Ectodermal cell (in vitro differentiated cells): ENCODE results near the gene DHX8.

Source experiments
- H3K27ac ChIP-seq: 2 replicates; pipeline ENCODE4 v1.7.0; 2013; ENCODE audit warnings: mild to moderate bottlenecking, low read depth, low read length; ENCODE audit not compliant: insufficient read depth, poor library complexity, severe bottlenecking
- H3K27me3 ChIP-seq: 2 replicates; pipeline ENCODE4 v1.7.0; 2013; ENCODE audit warnings: mild to moderate bottlenecking, low read length; ENCODE audit not compliant: insufficient read depth, control insufficient read depth, poor library complexity, severe bottlenecking
- H3K36me3 ChIP-seq: one replicate; pipeline ENCODE4 v1.7.0; 2013; ENCODE audit warnings: low read length; ENCODE audit not compliant: control insufficient read depth, insufficient read depth
- H3K4me1 ChIP-seq: one replicate; pipeline ENCODE4 v1.7.0; 2013; ENCODE audit warnings: low read length; ENCODE audit not compliant: control insufficient read depth, insufficient read depth
- H3K4me3 ChIP-seq: 2 replicates; pipeline ENCODE4 v1.7.0; 2013; ENCODE audit warnings: low read depth, low read length, control low read depth; ENCODE audit not compliant: insufficient read depth
- H3K9me3 ChIP-seq: 2 replicates; pipeline ENCODE4 v1.7.0; 2013; ENCODE audit warnings: mild to moderate bottlenecking, low read length, moderate library complexity; ENCODE audit not compliant: control insufficient read depth
- WGBS, 2 experiments: methylation state at CpG; one replicate each; pipeline ENCODE4 v1.1.7; 2013; ENCODE audit warnings: missing lambda C conversion rate in 2 of 2; 5-methylcytosine and 5-hydroxymethylcytosine counted together

DHX8 gene

DNA sequence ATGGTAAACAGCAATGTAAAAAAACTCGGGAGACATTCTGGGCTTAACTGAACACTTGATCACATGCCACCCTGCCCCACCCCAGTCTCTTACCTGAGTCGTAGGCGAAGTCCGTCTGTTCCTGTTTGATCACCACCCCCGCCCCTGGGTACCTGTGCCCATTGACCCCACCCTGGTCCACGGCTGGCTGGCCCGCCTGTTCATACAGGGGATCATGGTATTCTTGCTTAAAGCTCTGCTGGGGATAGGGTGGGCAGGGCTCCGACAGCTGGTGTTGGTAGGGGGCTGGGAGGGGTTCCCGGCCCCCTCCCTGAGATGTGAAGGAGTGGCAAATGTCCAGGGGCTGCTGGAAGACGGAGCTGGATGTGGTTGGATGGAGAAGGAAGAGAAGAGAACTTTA lies 48.8 kb downstream of the DHX8 start:
- Histone ChIP-seq H3K36me3 (no peaks in the 10 kb centered on the region), H3K4me3 (no peak overlapping the region), H3K27me3 (peaks cover 29% of the 10 kb centered on the region), H3K9me3 (no peaks in the 10 kb centered on the region), H3K27ac (no peak overlapping the region), H3K4me1 (peaks cover 10% of the 10 kb centered on the region)
- 91 to 93% methylated on average over 10 of the region's 10 CpGs for WGBS, 2 experiments

- Histone ChIP-seq H3K4me3 (no peak overlapping the region), H3K9me3 (no peaks in the 10 kb centered on the region), H3K36me3 (no peaks in the 10 kb centered on the region), H3K4me1 (peaks cover 10% of the 10 kb centered on the region), H3K27ac (no peak overlapping the region), H3K27me3 (peaks cover 29% of the 10 kb centered on the region)
- WGBS, 2 experiments: 85 to 90% methylated on average over 4 of the region's 4 CpGs
Measured at GRCh38 chr17:43533699-43534098, 49.9 kb downstream of the DHX8 start.

GRCh38 chr17:43534909-43535308 lies 51.1 kb downstream of the DHX8 start:
- peaks cover 17% of the 10 kb centered on the region for H3K27me3 ChIP-seq
- no peak overlapping the region for H3K27ac ChIP-seq
- 95% methylated on average over 5 of the region's 5 CpGs for WGBS, 2 experiments
- no peak overlapping the region for H3K4me3 ChIP-seq
- no peaks in the 10 kb centered on the region for H3K36me3 ChIP-seq
- no peaks in the 10 kb centered on the region for H3K9me3 ChIP-seq
- peaks cover 7% of the 10 kb centered on the region for H3K4me1 ChIP-seq

DNA sequence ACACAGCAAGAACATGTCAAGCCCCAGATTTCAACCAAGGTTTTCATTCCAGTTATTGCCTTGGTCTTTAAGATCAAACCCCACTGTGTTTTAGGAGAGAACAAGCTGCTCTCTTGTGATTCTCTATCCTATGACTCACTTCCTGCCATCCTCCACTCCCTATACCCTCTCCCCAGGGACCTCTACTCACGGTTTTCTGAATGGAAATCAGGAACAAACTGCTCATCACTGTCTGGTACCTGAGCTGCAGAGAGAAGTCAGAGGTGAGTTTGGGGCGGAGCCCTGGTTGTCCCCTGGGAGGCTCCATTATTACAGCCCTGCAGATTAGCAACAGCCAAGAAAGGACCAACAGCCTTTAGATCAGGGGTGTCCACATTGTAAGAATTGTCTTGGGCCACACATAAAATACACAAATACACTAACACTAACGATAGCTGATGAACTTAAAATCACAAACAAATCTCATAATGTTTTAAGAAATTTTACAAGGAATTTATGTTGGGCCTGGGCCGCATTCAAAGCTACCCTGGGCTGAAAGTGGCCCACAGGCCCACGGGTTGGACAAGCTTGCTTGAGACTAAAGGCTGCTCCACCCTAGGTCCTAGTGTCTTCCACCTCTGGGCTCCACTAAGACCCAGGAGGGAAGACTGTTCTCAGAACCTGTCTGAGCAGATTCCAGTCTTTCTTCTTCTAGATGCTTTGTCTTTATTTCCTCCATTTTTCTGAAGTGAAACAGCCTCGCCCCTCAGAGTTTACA lies 52.6 kb downstream of the DHX8 start:
- 60 to 62% methylated on average over 6 of the region's 6 CpGs for WGBS, 2 experiments
- Histone ChIP-seq H3K4me1 (peaks cover 10% of the 10 kb centered on the region), H3K9me3 (no peaks in the 10 kb centered on the region), H3K27me3 (peaks cover 2% of the 10 kb centered on the region), H3K4me3 (no peak overlapping the region), H3K27ac (no peak overlapping the region), H3K36me3 (no peaks in the 10 kb centered on the region)

- Histone ChIP-seq H3K36me3 (no peaks in the 10 kb centered on the region), H3K4me1 (peaks cover 42% of the 10 kb centered on the region), H3K27me3 (peaks cover 39% of the 10 kb centered on the region), H3K27ac (no peak overlapping the region), H3K9me3 (no peaks in the 10 kb centered on the region), H3K4me3 (no peak overlapping the region)
- WGBS, 2 experiments: 53 to 56% methylated on average over 11 of the region's 11 CpGs
Measured at GRCh38 chr17:43540821-43541674, 57.3 kb downstream of the DHX8 start.

DNA sequence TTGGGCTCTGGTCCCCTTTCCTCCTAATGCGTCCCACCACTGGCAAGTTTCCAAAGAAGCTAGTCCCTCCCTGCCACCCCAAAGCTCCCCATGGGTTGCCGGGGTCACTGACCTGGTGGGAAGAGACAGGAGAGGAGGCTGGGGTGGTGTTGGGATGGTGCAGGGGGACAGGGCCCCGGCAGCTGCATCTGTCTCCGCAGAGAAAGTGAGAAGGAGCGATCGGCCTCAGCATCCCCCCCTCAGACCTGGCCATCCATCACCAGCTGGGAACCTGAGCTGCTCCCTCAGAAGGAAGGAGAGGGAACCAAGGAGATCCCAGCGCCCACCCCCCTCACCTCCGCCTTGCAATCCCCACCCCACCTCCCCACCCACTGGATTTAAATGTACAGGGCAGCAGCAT lies 59.1 kb downstream of the DHX8 start:
- 33 to 42% methylated on average over 7 to 8 of the region's 8 CpGs for WGBS, 2 experiments
- peaks cover 46% of the 10 kb centered on the region for H3K4me1 ChIP-seq
- H3K36me3 ChIP-seq: no peaks in the 10 kb centered on the region
- H3K27me3 ChIP-seq: peaks cover 57% of the 10 kb centered on the region
- no peak overlapping the region for H3K27ac ChIP-seq
- no peak overlapping the region for H3K4me3 ChIP-seq
- H3K9me3 ChIP-seq: no peaks in the 10 kb centered on the region

GRCh38 chr17:43543300-43543699 lies 59.5 kb downstream of the DHX8 start:
- H3K4me3 ChIP-seq: no peak overlapping the region
- peaks cover 61% of the 10 kb centered on the region for H3K27me3 ChIP-seq

DNA sequence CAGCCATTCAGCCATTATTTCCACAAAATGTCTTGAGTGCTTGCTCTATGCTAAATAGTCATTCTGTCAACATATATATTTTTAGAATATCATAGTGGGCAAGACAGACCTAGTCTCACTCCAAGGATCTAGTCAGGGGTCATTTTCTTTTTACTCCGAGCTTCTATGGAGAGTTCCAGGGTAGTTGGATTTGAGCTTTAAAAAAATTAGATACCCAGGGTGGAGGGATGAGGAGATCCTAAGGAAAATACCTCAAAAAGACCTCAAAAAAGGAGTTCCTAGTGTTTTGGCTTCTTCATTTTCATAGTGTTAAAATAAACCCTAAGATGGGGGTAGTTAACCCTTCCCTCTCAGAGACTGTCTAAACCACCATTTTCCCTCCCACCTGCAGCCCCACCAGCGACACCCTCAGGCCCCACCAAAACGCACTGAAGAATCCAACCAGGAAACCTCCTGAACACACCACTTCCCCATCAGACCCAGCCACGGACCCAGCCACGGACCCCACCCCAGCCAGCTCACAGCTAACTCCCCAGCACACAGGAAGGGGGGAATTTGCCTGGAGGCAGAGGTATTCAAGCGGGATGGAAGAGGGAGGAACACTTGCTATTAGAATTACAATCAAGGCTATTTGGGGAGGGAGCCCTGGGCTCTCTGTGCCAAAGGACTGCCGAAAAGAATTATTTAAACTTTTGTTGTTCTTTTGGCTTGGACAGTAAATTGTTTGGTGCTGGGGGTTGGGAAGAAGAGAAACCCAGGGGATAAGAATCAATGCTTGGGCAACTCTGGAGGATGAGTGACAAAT lies 60.2 kb downstream of the DHX8 start:
- no peaks in the 10 kb centered on the region for H3K9me3 ChIP-seq
- 4 to 9% methylated on average over 7 of the region's 7 CpGs for WGBS, 2 experiments
- no peak overlapping the region for H3K4me3 ChIP-seq
- no peak overlapping the region for H3K27ac ChIP-seq
- H3K4me1 ChIP-seq: peaks cover 46% of the 10 kb centered on the region
- no peaks in the 10 kb centered on the region for H3K36me3 ChIP-seq
- H3K27me3 ChIP-seq: peaks cover 68% of the 10 kb centered on the region

More at GRCh38 chr17:43543300-43543699, 59.5 kb downstream of the DHX8 start:
- no peaks in the 10 kb centered on the region for H3K9me3 ChIP-seq
- no peak overlapping the region for H3K27ac ChIP-seq
- H3K36me3 ChIP-seq: no peaks in the 10 kb centered on the region
- peaks cover 46% of the 10 kb centered on the region for H3K4me1 ChIP-seq
- WGBS, 2 experiments: 15 to 23% methylated on average over 4 of the region's 4 CpGs

DNA sequence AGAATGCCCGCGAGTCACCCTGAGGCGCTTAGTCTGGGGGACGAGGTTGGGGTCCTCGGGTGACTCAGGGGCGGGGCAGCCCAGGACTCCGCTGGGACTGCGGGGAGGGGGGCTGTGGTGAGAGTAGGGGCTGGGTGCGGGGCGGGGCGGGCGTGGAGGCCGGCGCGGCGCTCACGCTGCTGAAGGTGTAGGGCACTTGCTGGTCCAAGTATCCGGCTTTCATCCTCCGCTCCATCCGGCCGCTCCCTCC lies 61.5 kb downstream of the DHX8 start:
- Histone ChIP-seq H3K4me3 (peak overlapping the region; percentile 35), H3K4me1 (peaks cover 46% of the 10 kb centered on the region), H3K36me3 (no peaks in the 10 kb centered on the region), H3K9me3 (no peaks in the 10 kb centered on the region), H3K27me3 (peaks cover 69% of the 10 kb centered on the region), H3K27ac (no peak overlapping the region)
- WGBS, 2 experiments: 1% methylated on average over 21 of the region's 21 CpGs
